Keratinocyte (primary cell): Measurements from ENCODE around the gene PHF2. TPM values are rescaled to one million over a fixed set of nuclear protein-coding genes. Genes with fewer than 3 reads are reported as not detected.

Experiments used
- DNase-seq: peaks from one replicate; pipeline ENCODE4 v3.0.0-alpha.2; 2011; ENCODE audit warnings: low read depth, missing footprints, low spot score
- FAIRE-seq: peaks from 2 replicates; lab custom pipeline; 2011; peaks lifted over from hg19 to GRCh38; lab: Jason Lieb, UNC
- H2AFZ ChIP-seq: 2 replicates; pipeline ENCODE4 v1.6.0; 2012; ENCODE audit warnings: low read length, control low read depth, inconsistent platforms; ENCODE audit not compliant: control insufficient read depth
- H3K27ac ChIP-seq: 2 replicates; pipeline ENCODE4 v1.5.1; 2011; ENCODE audit warnings: low read length; ENCODE audit not compliant: control insufficient read depth, insufficient read depth
- H3K27me3 ChIP-seq: 3 replicates; pipeline ENCODE4 v1.6.0; 2011; ENCODE audit warnings: low read length; ENCODE audit not compliant: control insufficient read depth, insufficient read depth; ENCODE audit errors: extremely low read depth
- H3K36me3 ChIP-seq, 2 experiments: 2 replicates in 1 of 2; 3 replicates in 1 of 2; pipeline ENCODE4 v1.5.1; 2011; ENCODE audit warnings: low read length in 2 of 2, mild to moderate bottlenecking in 1 of 2; ENCODE audit not compliant: control insufficient read depth in 2 of 2, insufficient read depth in 2 of 2; ENCODE audit errors: extremely low read depth in 1 of 2
- H3K4me1 ChIP-seq: 3 replicates; pipeline ENCODE4 v1.5.1; 2011; ENCODE audit warnings: low read length; ENCODE audit not compliant: control insufficient read depth, insufficient read depth; ENCODE audit errors: extremely low read depth
- H3K4me2 ChIP-seq: 3 replicates; pipeline ENCODE4 v1.6.0; 2011; ENCODE audit warnings: low read depth, low read length; ENCODE audit not compliant: control insufficient read depth, insufficient read depth; ENCODE audit errors: extremely low read depth
- H3K4me3 ChIP-seq, 3 experiments: fragments of 200-600 bp in 1 of 3; sonication (generic) in 1 of 3; 2 replicates in 2 of 3; 3 replicates in 1 of 3; pipeline ENCODE4 v1.5.1; 2011 to 2016; ENCODE audit warnings: low read length in 3 of 3, mild to moderate bottlenecking in 3 of 3, control low read depth in 2 of 3, inconsistent platforms in 1 of 3, low read depth in 1 of 3, mixed read lengths in 1 of 3, mixed run types in 1 of 3, moderate library complexity in 1 of 3; ENCODE audit not compliant: control insufficient read depth in 2 of 3, insufficient read depth in 2 of 3; ENCODE audit errors: extremely low read depth in 1 of 3
- H3K79me2 ChIP-seq: 2 replicates; pipeline ENCODE4 v1.6.0; 2012; ENCODE audit warnings: low read length; ENCODE audit not compliant: control insufficient read depth, insufficient read depth
- H3K9ac ChIP-seq: 3 replicates; pipeline ENCODE4 v1.6.0; 2011; ENCODE audit warnings: low read length; ENCODE audit not compliant: control insufficient read depth, insufficient read depth; ENCODE audit errors: extremely low read depth
- H3K9me1 ChIP-seq: 3 replicates; pipeline ENCODE4 v1.6.0; 2011; ENCODE audit warnings: low read length; ENCODE audit not compliant: control insufficient read depth, insufficient read depth; ENCODE audit errors: extremely low read depth
- H3K9me3 ChIP-seq: 2 replicates; pipeline ENCODE4 v1.5.1; 2012; ENCODE audit warnings: low read depth, low read length; ENCODE audit not compliant: control insufficient read depth
- H4K20me1 ChIP-seq: 3 replicates; pipeline ENCODE4 v1.6.0; 2011; ENCODE audit warnings: low read length; ENCODE audit not compliant: control insufficient read depth, insufficient read depth; ENCODE audit errors: extremely low read depth
- EZH2 ChIP-seq: IDR thresholded peaks from one replicate; pipeline ENCODE4 v1.6.1; 2012; ENCODE audit warnings: inconsistent platforms, mild to moderate bottlenecking, low read length, moderate library complexity
- dilution Hi-C: fragments of 300-500 bp; cut with MboI; formaldehyde crosslinking; loops from one replicate; pipeline ENCODE4 v1.7.0; 2020; ENCODE audit warnings: low sequenced_read_pairs; ENCODE audit not compliant: extremely low pct_ligation_motif_present
- polyA plus RNA-seq, 5 experiments: library from polyadenylated mRNA; depleted of rRNA in 3 of 5; stranded (reverse) in 3 of 5; stranded (forward) in 1 of 5; unstranded in 1 of 5; fragments of >200 nt; gene quantifications; 1 replicate in 1 of 5; 2 replicates in 3 of 5; 3 replicates in 1 of 5; pipeline versions ENCODE4 v1.2.1 to v1.2.3, GENCODE V29; 2011 to 2012; ENCODE audit warnings: missing spikeins in 2 of 5, low read depth in 1 of 5, low replicate concordance in 1 of 5
- TF ChIP-seq, protein P1 (sequence below), 3 experiments: IDR thresholded peaks in 1 of 3; conservative IDR thresholded peaks in 1 of 3; optimal IDR thresholded peaks in 1 of 3; 2 replicates in 2 of 3; 3 replicates in 1 of 3; pipeline versions ENCODE3 to v1.5.1; 2011; ENCODE audit warnings: low read length in 3 of 3, mild to moderate bottlenecking in 3 of 3, moderate library complexity in 2 of 3, control low read depth in 1 of 3, inconsistent platforms in 1 of 3; ENCODE audit not compliant: insufficient read depth in 2 of 3; ENCODE audit errors: extremely low read depth in 1 of 3

PHF2 gene
- polyA plus RNA-seq, 1 donor (not counting 4 experiments of a cell fraction or from before 2014, with no cell fraction given), result 5.1 TPM

DNA sequence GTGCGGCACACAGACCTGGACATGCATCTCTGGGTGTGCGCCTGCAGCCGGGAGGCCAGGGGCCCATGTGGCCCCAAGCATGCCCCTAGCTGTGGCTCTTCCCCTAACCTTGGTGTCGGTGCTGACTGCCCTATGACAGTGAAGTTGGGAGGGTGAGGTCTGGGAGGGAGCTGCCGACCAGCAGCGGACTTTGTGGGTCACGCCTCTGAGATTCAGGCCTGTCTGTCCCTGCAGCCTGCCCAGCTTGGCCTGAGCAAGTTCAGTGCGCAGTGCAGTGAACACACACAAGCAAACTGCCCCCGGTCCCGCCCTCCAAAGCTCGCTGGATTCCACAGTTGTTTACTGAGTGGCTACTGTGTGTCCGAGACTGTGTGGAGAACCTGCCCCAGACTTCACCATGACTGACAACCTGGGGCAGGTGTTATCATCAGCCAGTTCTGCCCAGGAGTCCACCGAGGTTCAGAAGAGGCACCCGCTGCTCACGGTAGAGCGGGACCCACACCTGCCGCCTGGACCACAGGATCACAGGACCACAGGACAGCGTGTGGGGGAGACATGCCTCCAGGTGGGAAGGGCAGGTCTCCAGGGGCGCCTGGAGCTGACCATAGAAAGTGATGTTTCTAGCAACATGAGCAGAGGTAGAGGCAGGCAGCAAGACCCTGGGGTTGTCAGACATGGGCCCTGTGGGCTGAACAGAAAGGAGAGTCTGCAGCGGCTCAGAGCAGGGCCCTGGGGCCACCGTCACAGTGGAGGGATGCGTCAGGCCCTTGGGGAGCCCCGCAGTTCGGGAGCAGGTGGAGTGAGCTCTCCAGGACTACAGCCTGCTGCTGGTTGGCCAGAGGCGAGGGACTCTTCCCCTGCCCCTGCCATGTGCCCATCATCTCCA is 105.1 kb downstream of the PHF2 start:
- H3K4me3 ChIP-seq, result no peak overlapping the region
- no peak for TF ChIP-seq EZH2
- no peak for FAIRE-seq

DNA sequence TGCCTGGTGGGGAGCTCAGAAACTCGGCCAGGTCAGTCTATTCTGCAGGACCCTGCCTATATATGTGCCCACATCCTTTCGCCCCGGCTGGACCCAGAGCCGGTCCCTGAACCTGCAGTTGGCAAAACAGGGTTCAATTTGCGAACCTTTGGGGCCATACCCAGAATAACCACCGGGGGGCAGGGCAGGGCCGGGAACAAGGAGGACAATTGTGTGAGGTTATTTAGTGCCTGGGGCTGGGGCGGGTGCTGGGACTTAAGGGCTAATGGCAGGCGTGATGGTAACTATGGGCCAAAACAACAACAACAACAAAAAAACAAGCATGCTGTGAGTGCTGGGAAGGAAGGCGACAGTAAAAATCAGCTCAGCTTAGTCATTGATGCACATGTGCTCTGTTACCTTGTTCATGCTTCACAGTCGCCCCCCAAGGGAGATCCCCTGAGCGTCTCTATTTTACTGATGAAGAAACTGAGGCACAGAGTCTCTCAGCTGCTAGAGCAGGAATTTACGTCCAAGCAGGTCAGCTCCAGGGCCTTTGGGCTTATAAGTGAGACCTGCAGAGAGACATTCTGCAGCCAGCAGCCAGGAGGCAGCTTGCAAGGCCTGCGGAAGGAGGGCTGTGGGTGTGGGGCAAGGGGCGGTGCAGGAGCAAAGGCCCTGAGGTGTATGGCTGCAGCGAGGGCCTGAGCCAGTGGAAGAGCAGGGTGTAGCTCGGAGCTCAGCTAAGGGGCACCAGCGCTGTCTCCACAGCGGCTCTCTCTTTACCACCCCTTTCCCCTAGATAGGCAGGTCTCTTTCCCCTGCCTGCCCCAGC is 106.0 kb downstream of the PHF2 start:
- Histone ChIP-seq H3K9ac (no peak overlapping the region), H3K27ac (no peak overlapping the region), H4K20me1 (no peaks in the 10 kb centered on the region), H3K79me2 (no peaks in the 10 kb centered on the region), H3K4me1 (no peaks in the 10 kb centered on the region), H3K27me3 (peaks cover 3% of the 10 kb centered on the region), H3K9me3 (no peaks in the 10 kb centered on the region), H3K4me3 (no peak overlapping the region), H3K36me3 (no peaks in the 10 kb centered on the region), H3K4me2 (no peak overlapping the region), H3K9me1 (no peaks in the 10 kb centered on the region), H2AFZ (no peak overlapping the region)
- dilution Hi-C loops, result loop anchor here (25.0 kb wide), 1 partner anchor 305 kb away; no protein-coding TSS in a partner anchor
- DNase-seq, result peak; percentile 28
- FAIRE-seq, result no peak
- no peak for TF ChIP-seq EZH2
- TF ChIP-seq, protein P1, sequence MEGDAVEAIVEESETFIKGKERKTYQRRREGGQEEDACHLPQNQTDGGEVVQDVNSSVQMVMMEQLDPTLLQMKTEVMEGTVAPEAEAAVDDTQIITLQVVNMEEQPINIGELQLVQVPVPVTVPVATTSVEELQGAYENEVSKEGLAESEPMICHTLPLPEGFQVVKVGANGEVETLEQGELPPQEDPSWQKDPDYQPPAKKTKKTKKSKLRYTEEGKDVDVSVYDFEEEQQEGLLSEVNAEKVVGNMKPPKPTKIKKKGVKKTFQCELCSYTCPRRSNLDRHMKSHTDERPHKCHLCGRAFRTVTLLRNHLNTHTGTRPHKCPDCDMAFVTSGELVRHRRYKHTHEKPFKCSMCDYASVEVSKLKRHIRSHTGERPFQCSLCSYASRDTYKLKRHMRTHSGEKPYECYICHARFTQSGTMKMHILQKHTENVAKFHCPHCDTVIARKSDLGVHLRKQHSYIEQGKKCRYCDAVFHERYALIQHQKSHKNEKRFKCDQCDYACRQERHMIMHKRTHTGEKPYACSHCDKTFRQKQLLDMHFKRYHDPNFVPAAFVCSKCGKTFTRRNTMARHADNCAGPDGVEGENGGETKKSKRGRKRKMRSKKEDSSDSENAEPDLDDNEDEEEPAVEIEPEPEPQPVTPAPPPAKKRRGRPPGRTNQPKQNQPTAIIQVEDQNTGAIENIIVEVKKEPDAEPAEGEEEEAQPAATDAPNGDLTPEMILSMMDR (optimal IDR thresholded peaks at IDR 0.05 in 1 of 3, IDR thresholded peaks at IDR 0.05 in 1 of 3, conservative IDR thresholded peaks at IDR 0.05 in 1 of 3; ENCODE audit: extremely low read depth in 1 of 3, insufficient read depth in 2 of 3, low read length in 3 of 3), result peak; percentile 75 to 83 (median 81)

More for the DNA sequence above, 105.1 kb downstream of the PHF2 start:
- Histone ChIP-seq H3K4me2 (no peak overlapping the region), H3K27ac (no peak overlapping the region), H2AFZ (no peak overlapping the region), H3K27me3 (peaks cover 3% of the 10 kb centered on the region), H3K9ac (no peak overlapping the region), H4K20me1 (no peaks in the 10 kb centered on the region), H3K4me1 (no peaks in the 10 kb centered on the region), H3K79me2 (no peaks in the 10 kb centered on the region), H3K36me3 (peaks cover 0 to 2% of the 10 kb centered on the region in 2 experiments), H3K9me1 (no peaks in the 10 kb centered on the region), H3K9me3 (no peaks in the 10 kb centered on the region)
- DNase-seq, result no peak
- dilution Hi-C loops, result loop anchor here (25.0 kb wide), 1 partner anchor 306 kb away; no protein-coding TSS in a partner anchor
